ENCODE data around the gene RXFP3. TPM values are rescaled to one million over a fixed set of nuclear protein-coding genes. Genes with fewer than 3 reads are reported as not detected.

RXFP3 gene, protein sequence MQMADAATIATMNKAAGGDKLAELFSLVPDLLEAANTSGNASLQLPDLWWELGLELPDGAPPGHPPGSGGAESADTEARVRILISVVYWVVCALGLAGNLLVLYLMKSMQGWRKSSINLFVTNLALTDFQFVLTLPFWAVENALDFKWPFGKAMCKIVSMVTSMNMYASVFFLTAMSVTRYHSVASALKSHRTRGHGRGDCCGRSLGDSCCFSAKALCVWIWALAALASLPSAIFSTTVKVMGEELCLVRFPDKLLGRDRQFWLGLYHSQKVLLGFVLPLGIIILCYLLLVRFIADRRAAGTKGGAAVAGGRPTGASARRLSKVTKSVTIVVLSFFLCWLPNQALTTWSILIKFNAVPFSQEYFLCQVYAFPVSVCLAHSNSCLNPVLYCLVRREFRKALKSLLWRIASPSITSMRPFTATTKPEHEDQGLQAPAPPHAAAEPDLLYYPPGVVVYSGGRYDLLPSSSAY
- total RNA-seq (not detected), polyA plus RNA-seq (not detected)
- long read RNA-seq, donor 1: 0 reads
- long read RNA-seq, donor 2: 0 reads
- long read RNA-seq, donor 3: 0 reads
- long read RNA-seq, donor 4: 0 reads

DNA sequence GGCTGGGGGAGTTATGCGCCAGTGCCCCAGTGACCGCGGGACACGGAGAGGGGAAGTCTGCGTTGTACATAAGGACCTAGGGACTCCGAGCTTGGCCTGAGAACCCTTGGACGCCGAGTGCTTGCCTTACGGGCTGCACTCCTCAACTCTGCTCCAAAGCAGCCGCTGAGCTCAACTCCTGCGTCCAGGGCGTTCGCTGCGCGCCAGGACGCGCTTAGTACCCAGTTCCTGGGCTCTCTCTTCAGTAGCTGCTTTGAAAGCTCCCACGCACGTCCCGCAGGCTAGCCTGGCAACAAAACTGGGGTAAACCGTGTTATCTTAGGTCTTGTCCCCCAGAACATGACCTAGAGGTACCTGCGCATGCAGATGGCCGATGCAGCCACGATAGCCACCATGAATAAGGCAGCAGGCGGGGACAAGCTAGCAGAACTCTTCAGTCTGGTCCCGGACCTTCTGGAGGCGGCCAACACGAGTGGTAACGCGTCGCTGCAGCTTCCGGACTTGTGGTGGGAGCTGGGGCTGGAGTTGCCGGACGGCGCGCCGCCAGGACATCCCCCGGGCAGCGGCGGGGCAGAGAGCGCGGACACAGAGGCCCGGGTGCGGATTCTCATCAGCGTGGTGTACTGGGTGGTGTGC is at the start of gene RXFP3:
RXFP3 (plus strand) TSS at position 6 of the 636 bp plus-strand sequence; CDS start at position 361, 355 bp downstream.
- 4% methylated on average over 45 of the region's 45 CpGs for WGBS
- no peaks in the 10 kb centered on the region for H3K4me1 ChIP-seq (ENCODE audit: control insufficient read depth, insufficient read depth, low read length)
- no peaks in the 10 kb centered on the region for H3K27me3 ChIP-seq (ENCODE audit: control insufficient read depth, insufficient read depth)
- intact Hi-C loops (cut with DNase I): loop anchor here in 1 of 4 donors (10.0 kb wide), 2 partner anchors 472 to 502 kb away; no protein-coding TSS in a partner anchor
- ATAC-seq (peak; percentile 48 to 54), DNase-seq (peak in 2 of 3 donors; percentile 33 to 42)
- H3K4me3 ChIP-seq (ENCODE audit: low read length): peak within 1 kb of the TSS; percentile 4
- no peaks in the 10 kb centered on the region for H3K9me3 ChIP-seq (ENCODE audit: control insufficient read depth, low read length)
- no peak within 1 kb of the TSS for H3K27ac ChIP-seq (ENCODE audit: low read length)

DNA sequence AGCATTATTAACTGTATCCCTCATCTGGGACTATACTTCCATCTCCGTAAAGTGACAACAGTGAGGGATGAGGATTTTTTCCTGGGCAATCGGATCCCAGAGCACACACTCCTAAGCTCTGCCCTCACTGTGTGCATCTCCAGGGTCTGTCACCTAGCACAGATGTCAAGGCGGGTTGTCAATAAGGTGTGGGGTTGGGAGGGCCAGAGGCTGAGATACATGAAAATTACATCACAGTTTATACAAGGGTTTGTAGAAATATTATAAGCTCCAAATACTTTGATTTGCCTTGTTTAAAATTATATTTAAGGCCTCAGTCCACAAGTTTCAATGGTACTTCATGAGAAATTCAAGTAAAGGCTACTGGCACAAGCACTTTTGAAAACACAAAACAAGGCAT is 48.9 kb upstream of the RXFP3 start:
- no peak overlapping the region for H3K27ac ChIP-seq (ENCODE audit: low read length)
- no peaks in the 10 kb centered on the region for H3K4me1 ChIP-seq (ENCODE audit: control insufficient read depth, insufficient read depth, low read length)
- DNase-seq (no peak), ATAC-seq (no peak)
- intact Hi-C loops (cut with DNase I): no loop called here
- H3K4me3 ChIP-seq (ENCODE audit: low read length): no peak overlapping the region
- peaks cover 3% of the 10 kb centered on the region for H3K9me3 ChIP-seq (ENCODE audit: control insufficient read depth, low read length)
- WGBS: 80% methylated on average over 3 of the region's 3 CpGs
- H3K27me3 ChIP-seq (ENCODE audit: control insufficient read depth, insufficient read depth): no peaks in the 10 kb centered on the region

DNA sequence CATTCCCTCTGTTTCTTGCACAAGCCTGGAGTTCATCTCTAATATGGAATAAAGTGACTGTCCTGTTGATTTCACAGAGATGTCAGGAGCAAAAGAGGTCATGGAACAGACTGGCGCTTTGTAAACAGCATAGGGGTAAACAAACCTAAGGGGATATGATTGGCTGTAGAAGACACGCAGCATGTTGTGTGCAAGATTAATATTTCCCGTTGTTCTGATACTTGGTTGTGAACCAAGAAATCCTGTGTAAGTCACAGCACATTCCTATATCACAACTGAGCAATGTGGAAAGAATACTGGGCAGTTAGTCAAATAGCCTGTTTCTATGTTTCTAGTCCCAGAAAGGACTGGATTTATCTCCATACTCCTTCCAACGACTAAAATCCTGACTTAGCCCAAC is 47.6 kb upstream of the RXFP3 start:
- 44% methylated on average over 4 of the region's 4 CpGs for WGBS
- Histone ChIP-seq H3K27me3 (ENCODE audit: control insufficient read depth, insufficient read depth) (no peaks in the 10 kb centered on the region), H3K27ac (ENCODE audit: low read length) (no peak overlapping the region), H3K4me3 (ENCODE audit: low read length) (no peak overlapping the region), H3K4me1 (ENCODE audit: control insufficient read depth, insufficient read depth, low read length) (peaks cover 4% of the 10 kb centered on the region), H3K9me3 (ENCODE audit: control insufficient read depth, low read length) (peaks cover 4% of the 10 kb centered on the region)
- intact Hi-C loops (cut with DNase I): no loop called here
- ATAC-seq (no peak), DNase-seq (no peak)

DNA sequence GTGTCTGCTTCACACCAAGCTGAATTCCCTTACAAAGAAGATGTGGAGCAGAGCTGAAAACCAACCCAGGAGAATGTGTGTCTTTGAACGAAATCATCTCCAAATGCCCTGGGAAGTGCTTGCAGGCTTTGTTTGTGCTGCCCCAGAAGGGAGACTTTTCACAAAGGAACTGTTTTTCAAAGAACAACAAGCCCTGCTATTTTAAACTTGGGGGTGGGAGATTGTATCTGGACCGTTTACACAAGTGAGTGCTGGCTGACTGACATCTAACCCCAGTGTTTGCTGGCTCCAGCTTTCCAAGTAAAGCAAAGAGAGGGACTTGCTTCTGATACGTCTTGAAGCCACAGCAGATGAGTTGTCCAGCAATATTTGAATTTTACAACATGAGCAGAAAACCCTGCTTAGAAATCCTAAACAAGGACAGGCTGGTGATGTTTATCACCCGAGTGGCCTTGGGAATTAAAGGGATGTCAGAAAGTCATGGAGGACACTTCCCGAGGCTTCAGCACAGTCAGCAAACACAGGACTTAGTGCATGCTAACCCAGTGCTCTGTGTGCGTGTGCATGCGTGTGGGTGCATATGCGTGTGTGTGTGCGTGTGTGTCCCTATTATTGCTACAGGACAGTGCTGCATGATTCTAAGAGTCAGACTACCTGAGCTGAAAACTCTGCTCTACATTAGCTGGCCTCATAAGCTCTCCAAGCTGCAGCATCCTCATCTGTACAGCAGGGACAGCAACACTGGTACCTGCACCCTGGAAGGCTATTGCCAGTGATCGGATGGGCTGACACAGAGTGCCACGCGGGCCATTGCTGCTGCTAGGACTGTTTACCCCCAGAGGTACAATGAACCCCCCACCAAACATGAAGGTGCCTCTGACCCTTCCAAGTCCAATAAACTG is 45.8 kb upstream of the RXFP3 start:
- Histone ChIP-seq H3K27me3 (ENCODE audit: control insufficient read depth, insufficient read depth) (no peaks in the 10 kb centered on the region), H3K4me3 (ENCODE audit: low read length) (peak overlapping the region; percentile 70), H3K27ac (ENCODE audit: low read length) (no peak overlapping the region), H3K4me1 (ENCODE audit: control insufficient read depth, insufficient read depth, low read length) (peaks cover 4% of the 10 kb centered on the region), H3K9me3 (ENCODE audit: control insufficient read depth, low read length) (peaks cover 3% of the 10 kb centered on the region)
- DNase-seq: no peak
- peak in 1 of 2 donors; percentile 28 for ATAC-seq
- intact Hi-C loops (cut with DNase I): no loop called here
- WGBS: 31% methylated on average over 12 of the region's 12 CpGs

DNA sequence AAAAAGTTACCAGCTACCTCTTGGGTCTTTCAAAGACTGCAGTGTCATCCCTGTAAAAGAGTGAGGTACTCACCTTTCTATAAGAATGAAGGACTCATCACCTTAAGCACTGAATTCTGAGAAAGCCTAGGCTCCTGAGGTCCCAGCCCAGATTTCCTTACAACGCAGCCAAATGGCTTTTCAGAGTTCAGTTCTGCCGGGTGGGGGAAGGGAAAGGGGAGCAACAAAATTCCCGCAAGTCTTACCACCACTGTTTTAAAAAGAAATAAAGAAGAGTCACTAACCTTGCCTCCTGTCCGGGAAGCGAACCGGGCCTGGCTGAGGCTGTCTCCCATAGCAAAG is 44.8 kb upstream of the RXFP3 start:
- H3K27ac ChIP-seq (ENCODE audit: low read length): no peak overlapping the region
- intact Hi-C loops (cut with DNase I): no loop called here

DNA sequence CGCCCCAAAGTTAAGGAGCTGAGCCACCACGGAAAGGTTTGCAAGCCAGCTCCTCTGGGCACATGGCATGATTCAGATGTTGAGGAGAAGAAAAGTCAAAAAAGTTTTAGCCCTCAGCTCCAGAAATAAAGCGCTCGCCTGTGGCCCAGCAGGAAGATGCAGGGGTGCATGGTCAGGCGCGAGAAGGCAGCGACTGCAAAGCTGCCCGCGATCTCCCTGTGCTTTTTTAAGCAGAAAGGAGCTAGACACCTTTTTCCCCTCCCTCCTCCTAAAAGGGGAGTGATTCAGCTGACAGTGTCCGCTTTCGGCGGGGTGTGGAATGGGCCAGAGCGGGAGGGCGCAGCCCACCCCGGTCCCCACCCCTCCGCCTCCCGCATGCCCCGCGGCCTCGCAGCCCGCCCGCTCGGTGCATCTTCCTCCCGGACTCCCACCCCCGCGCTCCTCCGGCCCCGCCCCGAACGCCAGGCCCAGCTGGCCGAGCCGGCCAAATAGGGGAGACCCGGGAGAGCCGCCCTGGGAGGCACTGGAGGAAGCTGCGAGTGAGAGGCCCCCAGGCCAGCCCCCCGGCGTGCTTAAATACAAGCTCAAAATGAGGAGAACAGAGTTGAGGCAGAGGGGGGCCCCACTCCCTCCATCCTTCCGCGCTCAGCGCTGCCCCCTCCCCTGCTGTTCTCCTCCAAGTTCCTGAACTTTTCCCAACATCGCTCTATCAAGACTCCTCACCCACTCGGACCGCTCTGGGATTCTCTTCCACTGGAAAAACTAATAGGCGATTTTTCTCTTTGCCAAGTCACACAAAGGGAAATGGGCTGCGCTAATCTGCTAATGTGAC is 44.2 kb upstream of the RXFP3 start, which contains the start of gene ADAMTS12:
ADAMTS12 (minus strand) TSS at position 203 of the 832 bp plus-strand sequence; CDS start at position 69, 134 bp downstream.
- ATAC-seq: peak; percentile 72 to 89

More for the DNA sequence above, 44.8 kb upstream of the RXFP3 start:
- no peak for ATAC-seq
- Histone ChIP-seq H3K4me3 (ENCODE audit: low read length) (peak overlapping the region; percentile 70), H3K27me3 (ENCODE audit: control insufficient read depth, insufficient read depth) (no peaks in the 10 kb centered on the region), H3K9me3 (ENCODE audit: control insufficient read depth, low read length) (peaks cover 1% of the 10 kb centered on the region), H3K4me1 (ENCODE audit: control insufficient read depth, insufficient read depth, low read length) (peaks cover 4% of the 10 kb centered on the region)
- DNase-seq: no peak
- 5% methylated on average over 6 of the region's 6 CpGs for WGBS

DNA sequence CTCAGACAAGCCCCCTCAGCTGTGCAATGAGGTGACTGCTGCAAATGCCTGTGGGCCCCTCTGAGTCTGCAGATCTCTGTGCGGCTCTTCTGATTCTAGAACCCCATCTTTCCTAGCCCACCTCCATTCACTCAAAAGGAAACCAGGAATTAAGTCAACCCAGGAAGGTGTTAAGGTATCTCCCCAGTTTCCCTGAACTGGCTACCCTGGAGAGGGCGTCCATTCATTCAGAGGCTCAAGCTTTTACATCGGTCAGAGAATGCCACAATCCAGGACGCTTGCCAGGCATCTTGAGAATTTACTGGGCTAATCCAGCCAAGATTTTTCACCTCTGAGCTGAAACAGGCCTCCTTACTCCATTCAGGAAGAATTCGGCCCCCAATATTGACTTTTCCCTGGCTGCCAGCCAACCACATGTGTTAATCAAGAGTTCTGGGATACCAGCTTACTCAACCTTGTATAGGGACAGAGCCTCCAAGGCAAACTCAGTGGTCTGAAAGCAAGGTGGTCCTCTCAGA is 43.5 kb upstream of the RXFP3 start:
- Histone ChIP-seq H3K4me1 (ENCODE audit: control insufficient read depth, insufficient read depth, low read length) (peaks cover 4% of the 10 kb centered on the region), H3K4me3 (ENCODE audit: low read length) (peak overlapping the region; percentile 70), H3K27me3 (ENCODE audit: control insufficient read depth, insufficient read depth) (no peaks in the 10 kb centered on the region), H3K9me3 (ENCODE audit: control insufficient read depth, low read length) (peaks cover 1% of the 10 kb centered on the region), H3K27ac (ENCODE audit: low read length) (peak overlapping the region; percentile 13)
- WGBS: 31% methylated on average over 5 of the region's 5 CpGs
- intact Hi-C loops (cut with DNase I): no loop called here
- DNase-seq: peak in 2 of 3 donors; percentile 45 to 67
- peak; percentile 41 to 52 for ATAC-seq

More for the DNA sequence above, 44.2 kb upstream of the RXFP3 start, which contains the start of gene ADAMTS12:
- peak within 1 kb of the TSS; percentile 70 for H3K4me3 ChIP-seq (ENCODE audit: low read length)
- peaks cover 4% of the 10 kb centered on the region for H3K4me1 ChIP-seq (ENCODE audit: control insufficient read depth, insufficient read depth, low read length)
- H3K27ac ChIP-seq (ENCODE audit: low read length): peak within 1 kb of the TSS; percentile 13
- intact Hi-C loops (cut with DNase I): no loop called here
- H3K9me3 ChIP-seq (ENCODE audit: control insufficient read depth, low read length): peaks cover 1% of the 10 kb centered on the region
- peak; percentile 59 to 83 (median 70) for DNase-seq
- WGBS: 2% methylated on average over 45 of the region's 45 CpGs
- no peaks in the 10 kb centered on the region for H3K27me3 ChIP-seq (ENCODE audit: control insufficient read depth, insufficient read depth)

DNA sequence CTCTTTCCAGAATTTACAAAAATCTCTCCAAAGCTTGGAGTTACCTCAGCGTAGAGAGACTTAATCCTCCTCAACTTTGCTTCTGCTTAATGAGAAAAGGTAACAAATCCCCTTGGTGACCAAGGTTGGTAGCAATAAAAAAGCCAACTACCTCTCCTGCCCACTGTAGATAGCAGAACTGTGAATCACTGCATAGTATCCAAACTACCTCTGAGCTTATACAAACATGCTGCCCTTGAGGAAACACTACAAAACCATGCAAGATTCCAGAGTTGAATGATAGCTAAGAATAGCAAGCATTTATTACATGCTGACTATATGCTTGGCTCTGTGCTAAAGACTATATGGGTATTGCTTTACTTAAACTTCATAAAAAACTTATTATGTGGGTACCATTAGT is 41.6 kb upstream of the RXFP3 start:
- H3K27me3 ChIP-seq (ENCODE audit: control insufficient read depth, insufficient read depth): no peaks in the 10 kb centered on the region

DNA sequence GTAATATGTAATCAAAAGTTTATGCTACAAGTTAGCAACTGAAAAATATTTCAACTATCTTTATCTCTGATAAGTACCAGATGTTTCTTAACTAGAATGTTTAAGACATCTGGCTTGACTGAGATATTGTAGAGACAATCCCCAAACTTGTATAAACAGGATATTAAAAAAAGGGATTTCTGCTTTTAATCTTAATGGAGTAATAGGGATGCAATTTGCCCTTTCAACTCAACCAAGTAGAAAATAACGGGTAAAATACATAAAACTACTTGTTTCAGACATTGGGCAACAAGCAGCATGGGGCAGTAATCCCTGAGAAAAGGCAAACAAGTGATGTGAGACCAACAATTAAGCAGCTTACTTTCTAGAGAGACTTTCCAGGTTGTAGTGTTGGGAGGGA is 35.0 kb upstream of the RXFP3 start:
- no peak for ATAC-seq
- H3K9me3 ChIP-seq (ENCODE audit: control insufficient read depth, low read length): peaks cover 2% of the 10 kb centered on the region
- 48% methylated on average over 1 of the region's 1 CpG for WGBS

More for the DNA sequence above, 41.6 kb upstream of the RXFP3 start:
- ATAC-seq (no peak), DNase-seq (no peak)
- peaks cover 3% of the 10 kb centered on the region for H3K9me3 ChIP-seq (ENCODE audit: control insufficient read depth, low read length)
- H3K4me3 ChIP-seq (ENCODE audit: low read length): no peak overlapping the region
- intact Hi-C loops (cut with DNase I): no loop called here
- peaks cover 4% of the 10 kb centered on the region for H3K4me1 ChIP-seq (ENCODE audit: control insufficient read depth, insufficient read depth, low read length)
- WGBS: 92% methylated on average over 1 of the region's 1 CpG
- H3K27ac ChIP-seq (ENCODE audit: low read length): no peak overlapping the region

More for the DNA sequence above, 35.0 kb upstream of the RXFP3 start:
- no peak for DNase-seq
- H3K27ac ChIP-seq (ENCODE audit: low read length): no peak overlapping the region
- H3K4me3 ChIP-seq (ENCODE audit: low read length): no peak overlapping the region
- no peaks in the 10 kb centered on the region for H3K27me3 ChIP-seq (ENCODE audit: control insufficient read depth, insufficient read depth)
- no peaks in the 10 kb centered on the region for H3K4me1 ChIP-seq (ENCODE audit: control insufficient read depth, insufficient read depth, low read length)
- intact Hi-C loops (cut with DNase I): no loop called here

Measured in right cardiac atrium (tissue), 5 donors.